GM10266 (cell line): ENCODE data around the gene DROSHA.

Experiments
- DNase-seq: peaks from one replicate; pipeline ENCODE4 v3.0.0; 2012; ENCODE audit errors: extremely low spot score
- TF ChIP-seq, protein P1 (sequence below): IDR thresholded peaks from 2 replicates; pipeline ENCODE4 v1.5.1; 2012; ENCODE audit warnings: mild to moderate bottlenecking, low read depth; ENCODE audit not compliant: control insufficient read depth, insufficient read depth; ENCODE audit errors: missing control alignments

DROSHA gene

GRCh38 chr5:31361234-31361633, 170.7 kb downstream of the DROSHA start:
- TF ChIP-seq, protein P1, sequence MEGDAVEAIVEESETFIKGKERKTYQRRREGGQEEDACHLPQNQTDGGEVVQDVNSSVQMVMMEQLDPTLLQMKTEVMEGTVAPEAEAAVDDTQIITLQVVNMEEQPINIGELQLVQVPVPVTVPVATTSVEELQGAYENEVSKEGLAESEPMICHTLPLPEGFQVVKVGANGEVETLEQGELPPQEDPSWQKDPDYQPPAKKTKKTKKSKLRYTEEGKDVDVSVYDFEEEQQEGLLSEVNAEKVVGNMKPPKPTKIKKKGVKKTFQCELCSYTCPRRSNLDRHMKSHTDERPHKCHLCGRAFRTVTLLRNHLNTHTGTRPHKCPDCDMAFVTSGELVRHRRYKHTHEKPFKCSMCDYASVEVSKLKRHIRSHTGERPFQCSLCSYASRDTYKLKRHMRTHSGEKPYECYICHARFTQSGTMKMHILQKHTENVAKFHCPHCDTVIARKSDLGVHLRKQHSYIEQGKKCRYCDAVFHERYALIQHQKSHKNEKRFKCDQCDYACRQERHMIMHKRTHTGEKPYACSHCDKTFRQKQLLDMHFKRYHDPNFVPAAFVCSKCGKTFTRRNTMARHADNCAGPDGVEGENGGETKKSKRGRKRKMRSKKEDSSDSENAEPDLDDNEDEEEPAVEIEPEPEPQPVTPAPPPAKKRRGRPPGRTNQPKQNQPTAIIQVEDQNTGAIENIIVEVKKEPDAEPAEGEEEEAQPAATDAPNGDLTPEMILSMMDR: no peak
- DNase-seq: no peak

- no peak for DNase-seq
- TF ChIP-seq, protein P1: no peak
These were observed 172.1 kb downstream of the DROSHA start for GRCh38 chr5:31359839-31360238.

GRCh38 chr5:31357038-31357437, 174.9 kb downstream of the DROSHA start:
- no peak for DNase-seq

GRCh38 chr5:31355337-31355736, 176.6 kb downstream of the DROSHA start:
- TF ChIP-seq, protein P1: no peak
- no peak for DNase-seq

More at GRCh38 chr5:31357038-31357437, 174.9 kb downstream of the DROSHA start:
- TF ChIP-seq, protein P1: no peak
